ENCODE results near the gene BPIFB2. TPM values are rescaled to one million over a fixed set of nuclear protein-coding genes. Genes with fewer than 3 reads are reported as not detected.

BPIFB2 gene
- total and polyA plus RNA-seq, 7 donors = not detected

DNA sequence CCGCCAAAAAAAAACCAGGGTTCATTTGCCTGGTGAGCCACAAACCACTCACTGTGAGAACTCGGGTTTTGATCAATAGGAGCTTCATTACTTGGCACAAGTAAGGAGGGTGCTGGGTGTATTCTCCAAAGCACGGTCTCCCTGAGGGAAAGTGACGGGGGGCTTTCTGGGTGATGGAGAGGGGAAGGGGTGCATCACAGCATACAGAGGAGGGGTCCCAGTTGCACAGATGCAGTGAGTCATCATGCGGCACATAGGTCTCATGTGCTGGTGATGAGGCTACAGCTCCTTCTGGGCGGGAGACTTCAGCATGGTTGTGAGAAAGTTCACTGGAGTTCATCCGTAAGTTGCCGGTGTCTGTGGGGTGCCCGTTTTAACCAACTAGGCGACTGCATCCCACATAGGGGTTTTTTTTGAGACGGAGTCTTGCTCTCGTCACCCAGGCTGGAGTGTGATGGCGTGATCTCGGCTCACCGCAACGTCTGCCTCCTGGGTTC, 39.5 kb upstream of the BPIFB2 start:
- WGBS, 3 donors = 80 to 82% (median 80%) methylated on average over 16 of the region's 16 CpGs
- TF ChIP-seq, protein P1, sequence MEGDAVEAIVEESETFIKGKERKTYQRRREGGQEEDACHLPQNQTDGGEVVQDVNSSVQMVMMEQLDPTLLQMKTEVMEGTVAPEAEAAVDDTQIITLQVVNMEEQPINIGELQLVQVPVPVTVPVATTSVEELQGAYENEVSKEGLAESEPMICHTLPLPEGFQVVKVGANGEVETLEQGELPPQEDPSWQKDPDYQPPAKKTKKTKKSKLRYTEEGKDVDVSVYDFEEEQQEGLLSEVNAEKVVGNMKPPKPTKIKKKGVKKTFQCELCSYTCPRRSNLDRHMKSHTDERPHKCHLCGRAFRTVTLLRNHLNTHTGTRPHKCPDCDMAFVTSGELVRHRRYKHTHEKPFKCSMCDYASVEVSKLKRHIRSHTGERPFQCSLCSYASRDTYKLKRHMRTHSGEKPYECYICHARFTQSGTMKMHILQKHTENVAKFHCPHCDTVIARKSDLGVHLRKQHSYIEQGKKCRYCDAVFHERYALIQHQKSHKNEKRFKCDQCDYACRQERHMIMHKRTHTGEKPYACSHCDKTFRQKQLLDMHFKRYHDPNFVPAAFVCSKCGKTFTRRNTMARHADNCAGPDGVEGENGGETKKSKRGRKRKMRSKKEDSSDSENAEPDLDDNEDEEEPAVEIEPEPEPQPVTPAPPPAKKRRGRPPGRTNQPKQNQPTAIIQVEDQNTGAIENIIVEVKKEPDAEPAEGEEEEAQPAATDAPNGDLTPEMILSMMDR (IDR thresholded peaks at IDR 0.05) = no peak
- Histone ChIP-seq H3K36me3 (ENCODE audit: insufficient read depth in 1 of 2, low read depth in 1 of 2) (no peaks in the 10 kb centered on the region), H3K27me3 (ENCODE audit: insufficient read depth in 3 of 3, low read length in 2 of 3) (peaks cover 0 to 6% (median 0%) of the 10 kb centered on the region in 3 donors), H3K4me1 (no peaks in the 10 kb centered on the region), H3K9me3 (no peaks in the 10 kb centered on the region), H3K27ac (no peak overlapping the region), H3K4me3 (no peak overlapping the region)
- intact Hi-C loops (cut with DNase I) = no loop called here
- DNase-seq (no peak), ATAC-seq (no peak)

DNA sequence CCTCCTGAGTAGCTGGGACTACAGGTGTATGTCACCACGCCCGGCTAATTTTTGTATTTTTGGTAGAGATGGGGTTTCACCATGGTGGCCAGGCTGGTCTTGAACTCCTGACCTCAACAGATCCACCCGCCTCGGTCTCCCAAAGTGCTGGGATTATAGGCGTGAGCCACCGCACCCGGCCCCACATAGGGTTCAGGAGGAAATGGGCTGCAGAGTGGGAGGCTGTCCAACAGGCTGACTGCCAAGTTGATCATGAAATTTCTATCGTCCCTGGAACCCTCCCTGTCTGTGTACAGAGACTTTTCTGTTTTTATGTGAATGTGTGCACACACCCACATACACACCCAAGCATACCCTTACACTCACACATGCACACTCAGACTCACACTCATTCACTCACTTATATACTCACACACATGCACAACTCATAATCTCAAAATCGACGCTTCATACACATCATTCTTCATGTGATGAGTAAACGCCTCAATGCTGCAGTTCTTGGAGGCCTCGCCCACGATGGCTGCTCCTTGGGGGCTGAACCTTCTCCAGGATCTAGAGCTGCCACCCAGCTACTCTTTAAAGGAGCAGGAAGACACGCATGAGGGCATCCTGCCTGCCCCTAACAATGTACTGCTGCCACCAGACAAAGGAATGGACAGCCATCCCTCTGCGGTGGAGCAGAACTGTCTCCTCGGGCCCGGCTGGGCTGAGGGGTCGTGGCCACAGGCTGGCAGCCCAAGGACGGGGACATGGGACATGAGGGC, 38.8 kb upstream of the BPIFB2 start:
- H3K27ac ChIP-seq = no peak overlapping the region
- no peaks in the 10 kb centered on the region for H3K4me1 ChIP-seq
- no peak overlapping the region for H3K4me3 ChIP-seq
- H3K9me3 ChIP-seq = no peaks in the 10 kb centered on the region
- TF ChIP-seq, protein P1 (IDR thresholded peaks at IDR 0.05) = no peak
- ATAC-seq (no peak), DNase-seq (no peak)
- H3K36me3 ChIP-seq (ENCODE audit: insufficient read depth in 1 of 2, low read depth in 1 of 2) = no peaks in the 10 kb centered on the region
- 55 to 60% (median 56%) methylated on average over 19 of the region's 19 CpGs for WGBS, 3 donors
- intact Hi-C loops (cut with DNase I) = no loop called here
- peaks cover 0 to 3% (median 0%) of the 10 kb centered on the region in 3 donors for H3K27me3 ChIP-seq (ENCODE audit: insufficient read depth in 3 of 3, low read length in 2 of 3)

DNA sequence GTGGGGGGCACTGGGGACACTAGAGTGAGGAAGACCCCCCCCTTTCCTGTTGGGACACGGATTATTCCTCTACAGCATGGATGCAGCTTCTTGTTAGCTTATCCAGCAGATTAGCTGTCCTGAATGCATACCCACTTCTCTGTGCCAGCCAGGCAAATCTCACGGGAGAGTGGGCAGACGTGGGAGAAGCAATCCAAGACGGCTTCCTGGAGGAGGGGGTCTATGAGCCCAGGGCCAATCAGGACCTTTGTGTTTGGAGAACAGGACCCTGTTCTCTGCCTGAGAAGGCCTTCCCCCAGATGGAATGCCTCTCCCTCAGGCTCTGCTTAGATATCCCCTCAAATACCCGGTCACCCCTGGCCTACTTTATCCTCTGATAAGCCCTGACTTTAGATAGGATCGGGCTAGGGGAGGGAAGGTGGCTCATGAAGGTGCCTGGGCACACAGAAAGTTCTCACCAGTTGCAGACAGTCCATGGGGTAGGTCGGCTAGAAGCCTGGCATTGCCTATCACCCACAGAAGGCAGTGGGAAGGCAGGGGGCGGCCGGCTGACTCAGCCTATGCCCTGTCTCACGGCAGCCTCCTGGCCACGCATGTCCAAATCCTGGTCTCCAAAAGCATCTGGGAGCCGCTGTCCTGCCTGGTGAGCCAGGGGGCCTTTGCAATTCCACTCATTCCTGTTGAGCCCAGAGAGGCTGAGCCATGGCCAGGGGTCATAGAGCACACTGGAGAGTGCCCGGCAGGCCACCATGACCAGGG, 38.0 kb upstream of the BPIFB2 start:
- H3K4me1 ChIP-seq = no peaks in the 10 kb centered on the region
- ATAC-seq (no peak), DNase-seq (no peak)
- H3K27ac ChIP-seq = no peak overlapping the region
- 81 to 83% (median 82%) methylated on average over 13 of the region's 13 CpGs for WGBS, 3 donors
- TF ChIP-seq, protein P1 (IDR thresholded peaks at IDR 0.05) = no peak
- no peaks in the 10 kb centered on the region for H3K36me3 ChIP-seq (ENCODE audit: insufficient read depth in 1 of 2, low read depth in 1 of 2)
- intact Hi-C loops (cut with DNase I) = no loop called here
- H3K4me3 ChIP-seq = no peak overlapping the region
- H3K27me3 ChIP-seq (ENCODE audit: insufficient read depth in 3 of 3, low read length in 2 of 3) = peaks cover 0 to 3% (median 0%) of the 10 kb centered on the region in 3 donors
- no peaks in the 10 kb centered on the region for H3K9me3 ChIP-seq

DNA sequence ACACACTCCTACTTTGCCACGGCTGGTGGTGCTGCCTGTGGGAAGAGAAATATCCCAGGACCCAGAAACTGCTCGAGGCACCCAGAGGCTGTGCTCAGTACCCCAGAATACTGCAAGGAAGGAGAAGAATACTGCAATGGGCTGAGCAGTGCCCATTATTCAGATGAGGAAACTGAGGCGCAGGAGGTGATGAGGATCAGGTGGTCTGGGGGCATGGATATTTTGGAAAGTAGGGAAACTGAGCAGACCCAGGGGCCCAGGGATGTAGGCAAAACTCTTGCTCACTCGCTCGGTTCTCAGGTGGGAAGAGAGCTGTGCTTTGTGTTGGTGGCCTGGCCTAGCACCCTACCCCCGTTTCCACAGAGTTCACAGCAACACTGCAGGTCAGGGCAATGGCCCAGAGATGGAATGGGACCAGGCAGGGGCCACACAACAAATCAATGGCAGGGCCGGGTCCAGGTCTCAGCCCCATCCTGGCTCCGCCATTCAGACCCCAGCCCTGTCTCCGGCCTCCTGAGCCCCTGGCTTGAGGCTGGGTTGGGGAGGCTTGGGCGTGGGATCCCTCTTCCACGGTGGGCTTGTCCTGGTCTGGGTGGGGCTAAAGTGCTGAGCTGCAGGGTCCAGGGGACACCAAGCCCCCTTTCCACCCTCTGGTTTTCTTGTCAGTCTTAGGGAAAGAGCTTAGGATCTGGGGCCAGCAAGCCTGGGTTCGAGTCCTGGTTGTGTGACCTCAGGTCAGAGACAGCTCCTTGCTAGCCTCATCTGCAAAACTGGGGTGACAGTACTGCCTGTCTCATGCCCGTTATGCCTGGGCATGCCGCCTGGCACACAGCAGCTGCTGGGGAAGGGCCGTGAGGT, 37.2 kb upstream of the BPIFB2 start:
- peaks cover 0 to 3% (median 0%) of the 10 kb centered on the region in 3 donors for H3K27me3 ChIP-seq (ENCODE audit: insufficient read depth in 3 of 3, low read length in 2 of 3)
- intact Hi-C loops (cut with DNase I) = no loop called here
- TF ChIP-seq, protein P1 (IDR thresholded peaks at IDR 0.05) = no peak
- no peaks in the 10 kb centered on the region for H3K36me3 ChIP-seq (ENCODE audit: insufficient read depth in 1 of 2, low read depth in 1 of 2)
- no peak for ATAC-seq
- no peaks in the 10 kb centered on the region for H3K4me1 ChIP-seq
- H3K9me3 ChIP-seq = no peaks in the 10 kb centered on the region
- H3K4me3 ChIP-seq = no peak overlapping the region
- H3K27ac ChIP-seq = no peak overlapping the region
- 90 to 94% (median 90%) methylated on average over 15 of the region's 15 CpGs for WGBS, 3 donors
- no peak for DNase-seq
